Esophagus squamous epithelium (tissue), 4 donors: ENCODE measurements around the gene IL21R.

Experiments used
- CTCF ChIP-seq, 6 experiments: fragments of 450-650 bp in 4 of 6; fragments of 200-600 bp in 2 of 6; sonication (generic) in 2 of 6; IDR thresholded peaks; one replicate each; pipeline ENCODE4 v1.5.1; 2016 to 2019; ENCODE audit warnings: antibody characterized with exemption in 6 of 6, mild to moderate bottlenecking in 4 of 6, moderate library complexity in 4 of 6
- POLR2A ChIP-seq, 4 donors: fragments of 450-650 bp; IDR thresholded peaks; one replicate each; pipeline ENCODE4 v1.6.1; 2017; ENCODE audit warnings: antibody characterized with exemption in 4 of 4, mild to moderate bottlenecking in 4 of 4, moderate library complexity in 3 of 4

GRCh38 chr16:27356794-27357193 lies 45.2 kb upstream of the IL21R start:
- TF ChIP-seq CTCF (IDR thresholded peaks at IDR 0.05) (no peak), POLR2A (IDR thresholded peaks at IDR 0.05) (no peak)
